ENCODE data around the gene P3H4. TPM values are rescaled to one million over a fixed set of nuclear protein-coding genes. Genes with fewer than 3 reads are reported as not detected.

P3H4 gene
- total and polyA plus RNA-seq, 11 donors, result 2.2 to 10.1 (median 5.3) TPM

DNA sequence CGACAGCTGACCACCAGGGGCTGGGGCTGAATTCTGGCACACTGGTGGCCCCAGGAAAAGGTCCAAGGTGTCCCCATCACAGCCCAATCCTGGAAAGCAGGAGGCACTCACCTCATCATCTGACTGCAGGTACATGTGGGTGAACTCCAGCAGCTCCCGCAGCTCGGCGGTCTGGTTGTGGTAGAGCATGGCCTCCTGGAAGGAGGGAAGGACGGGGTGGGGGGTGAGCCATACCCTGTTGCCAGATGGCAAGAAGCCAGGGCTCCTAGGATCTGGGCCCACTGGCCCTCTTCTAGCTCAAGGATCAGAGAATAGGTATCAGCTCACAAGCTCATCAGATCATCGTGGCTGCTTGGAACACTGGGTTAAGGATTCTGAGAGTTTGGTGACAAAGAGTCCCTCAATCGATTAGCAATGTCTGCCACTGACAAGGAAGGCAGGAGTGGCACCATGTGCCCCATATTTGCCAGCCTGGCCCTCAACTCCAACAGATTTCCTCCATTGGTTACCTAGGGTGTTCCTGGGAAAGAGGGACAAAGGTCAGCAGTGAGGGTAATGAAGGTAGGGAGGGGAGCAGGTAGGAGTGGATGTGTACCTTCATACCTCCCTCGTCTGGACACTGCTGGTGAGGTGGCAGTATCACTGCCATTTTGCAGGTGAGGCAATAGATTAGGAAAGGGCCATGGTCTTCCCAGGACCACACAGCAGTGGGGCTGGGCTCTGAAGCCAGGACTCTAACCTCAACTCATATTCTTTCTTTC is 4.9 kb downstream of the P3H4 start:
- Histone ChIP-seq H3K27ac (no peak overlapping the region), H3K4me1 (peaks cover 0 to 22% (median 13%) of the 10 kb centered on the region in 12 donors), H3K36me3 (peaks cover 0 to 7% (median 0%) of the 10 kb centered on the region in 9 donors), H3K27me3 (peaks cover 0 to 3% (median 0%) of the 10 kb centered on the region in 9 donors), H3K9me3 (no peaks in the 10 kb centered on the region), H3K4me3 (no peak overlapping the region)
- TF ChIP-seq, protein P1, sequence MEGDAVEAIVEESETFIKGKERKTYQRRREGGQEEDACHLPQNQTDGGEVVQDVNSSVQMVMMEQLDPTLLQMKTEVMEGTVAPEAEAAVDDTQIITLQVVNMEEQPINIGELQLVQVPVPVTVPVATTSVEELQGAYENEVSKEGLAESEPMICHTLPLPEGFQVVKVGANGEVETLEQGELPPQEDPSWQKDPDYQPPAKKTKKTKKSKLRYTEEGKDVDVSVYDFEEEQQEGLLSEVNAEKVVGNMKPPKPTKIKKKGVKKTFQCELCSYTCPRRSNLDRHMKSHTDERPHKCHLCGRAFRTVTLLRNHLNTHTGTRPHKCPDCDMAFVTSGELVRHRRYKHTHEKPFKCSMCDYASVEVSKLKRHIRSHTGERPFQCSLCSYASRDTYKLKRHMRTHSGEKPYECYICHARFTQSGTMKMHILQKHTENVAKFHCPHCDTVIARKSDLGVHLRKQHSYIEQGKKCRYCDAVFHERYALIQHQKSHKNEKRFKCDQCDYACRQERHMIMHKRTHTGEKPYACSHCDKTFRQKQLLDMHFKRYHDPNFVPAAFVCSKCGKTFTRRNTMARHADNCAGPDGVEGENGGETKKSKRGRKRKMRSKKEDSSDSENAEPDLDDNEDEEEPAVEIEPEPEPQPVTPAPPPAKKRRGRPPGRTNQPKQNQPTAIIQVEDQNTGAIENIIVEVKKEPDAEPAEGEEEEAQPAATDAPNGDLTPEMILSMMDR (IDR thresholded peaks at IDR 0.05), result no peak
- no peak for TF ChIP-seq POLR2A (IDR thresholded peaks at IDR 0.05)
- intact Hi-C loops (cut with DNase I), result no loop called here
- ATAC-seq (no peak), DNase-seq (no peak)
- WGBS, 4 donors, result 87 to 92% (median 90%) methylated on average over 6 to 8 of the region's 8 CpGs

- Histone ChIP-seq H3K27me3 (no peaks in the 10 kb centered on the region), H3K4me1 (peaks cover 0 to 11% (median 10%) of the 10 kb centered on the region in 12 donors), H3K4me3 (no peak overlapping the region), H3K36me3 (peaks cover 0 to 7% (median 0%) of the 10 kb centered on the region in 9 donors), H3K27ac (no peak overlapping the region), H3K9me3 (no peaks in the 10 kb centered on the region)
- no peak for TF ChIP-seq POLR2A (IDR thresholded peaks at IDR 0.05)
- TF ChIP-seq, protein P1 (IDR thresholded peaks at IDR 0.05), result no peak
- DNase-seq (no peak), ATAC-seq (peak in 1 of 4 donors; percentile 3)
- intact Hi-C loops (cut with DNase I), result loop anchor here in 3 of 10 donors (2.0 to 5.0 kb wide), 2 partner anchors 33 to 36 kb away; no protein-coding TSS in a partner anchor
- 73 to 85% (median 80%) methylated on average over 19 to 24 of the region's 24 CpGs for WGBS, 4 donors
These were observed 8.4 kb downstream of the P3H4 start for GRCh38 chr17:41803049-41804020.

GRCh38 chr17:41801374-41802271 is 10.1 kb downstream of the P3H4 start:
- H3K27ac ChIP-seq, result peak overlapping the region in 1 of 12 donors; percentile 54
- 12 to 18% (median 15%) methylated on average over 10 to 14 of the region's 14 CpGs for WGBS, 4 donors
- intact Hi-C loops (cut with DNase I), result loop anchor here (1.0 to 5.0 kb wide), 7 partner anchors 25 to 63 kb away; no protein-coding TSS in a partner anchor

More at GRCh38 chr17:41801374-41802271, 10.1 kb downstream of the P3H4 start:
- Histone ChIP-seq H3K27me3 (no peaks in the 10 kb centered on the region), H3K36me3 (peaks cover 0 to 7% (median 0%) of the 10 kb centered on the region in 9 donors), H3K4me3 (peak overlapping the region in 3 of 12 donors; percentile 24 to 34 (median 29)), H3K9me3 (no peaks in the 10 kb centered on the region), H3K4me1 (peaks cover 0 to 11% (median 10%) of the 10 kb centered on the region in 12 donors)
- no peak for TF ChIP-seq POLR2A (IDR thresholded peaks at IDR 0.05)
- TF ChIP-seq, protein P1 (IDR thresholded peaks at IDR 0.05), result peak; percentile 93 to 99 (median 97)
- ATAC-seq, result peak; percentile 79 to 89 (median 84)
- peak; percentile 74 to 90 (median 83) for DNase-seq
